Chondrocyte (in vitro differentiated cells): ENCODE results near the gene CLIP1. TPM values are rescaled to one million over a fixed set of nuclear protein-coding genes. Genes with fewer than 3 reads are reported as not detected.
"Not testable (repeated sequence)": the region's sequence is repeated elsewhere in the genome, so short reads cannot be mapped to it uniquely, and the experiment has no call there.

Source experiments
- DNase-seq: peaks from one replicate; pipeline ENCODE4 v3.0.0; 2021; ENCODE audit warnings: mixed read lengths, low spot score
- H3K27ac Mint-ChIP-seq: one replicate; pipeline ENCODE4 v1.8.0; 2021; ENCODE audit warnings: mild to moderate bottlenecking, moderate library complexity, mixed read lengths; ENCODE audit not compliant: unreplicated experiment
- H3K27me3 Mint-ChIP-seq: 2 replicates; pipeline ENCODE4 v1.8.0; 2021; ENCODE audit warnings: low read depth, mixed read lengths
- H3K36me3 Mint-ChIP-seq: 2 replicates; pipeline ENCODE4 v1.8.0; 2021; ENCODE audit warnings: low read depth, mixed read lengths
- H3K4me1 Mint-ChIP-seq: 2 replicates; pipeline ENCODE4 v1.8.0; 2021; ENCODE audit warnings: low read depth, mild to moderate bottlenecking, mixed read lengths
- H3K4me3 Mint-ChIP-seq: one replicate; pipeline ENCODE4 v1.8.0; 2021; ENCODE audit warnings: mild to moderate bottlenecking, moderate library complexity, mixed read lengths; ENCODE audit not compliant: unreplicated experiment
- H3K9me3 Mint-ChIP-seq: 2 replicates; pipeline ENCODE4 v1.8.0; 2021; ENCODE audit warnings: low read depth, mixed read lengths
- total RNA-seq: library from RNA; stranded (reverse); gene quantifications from 3 replicates; pipeline ENCODE4 v1.2.1, GENCODE V29; 2021
- TF ChIP-seq, protein P1 (sequence below): fragments of 200-600 bp; sonication (generic); IDR thresholded peaks from 2 replicates; pipeline ENCODE4 v1.5.0; 2021; ENCODE audit warnings: antibody characterized with exemption, mild to moderate bottlenecking, moderate library complexity

Gene CLIP1
- total RNA-seq, 1 donor from 2014 or later, result 101 TPM

DNA sequence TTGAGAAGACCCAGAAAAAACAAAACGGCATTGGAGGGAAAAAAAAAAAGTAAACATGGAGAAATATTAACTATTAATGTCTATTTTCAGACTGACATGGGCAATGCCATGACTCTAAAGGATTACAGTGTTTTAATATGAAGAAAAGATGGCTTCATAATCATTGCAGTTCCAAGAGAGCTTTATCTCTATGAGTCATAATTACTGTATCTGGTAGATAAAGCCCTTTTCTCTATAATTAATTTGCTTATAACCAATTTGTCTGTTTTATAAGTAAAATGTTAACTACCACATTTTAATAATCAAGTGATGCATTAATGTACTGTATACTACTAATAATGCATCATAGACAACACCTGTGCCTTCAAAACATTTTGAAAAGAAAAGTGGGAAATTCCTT, 59.7 kb downstream of the CLIP1 start:
- TF ChIP-seq, protein P1, sequence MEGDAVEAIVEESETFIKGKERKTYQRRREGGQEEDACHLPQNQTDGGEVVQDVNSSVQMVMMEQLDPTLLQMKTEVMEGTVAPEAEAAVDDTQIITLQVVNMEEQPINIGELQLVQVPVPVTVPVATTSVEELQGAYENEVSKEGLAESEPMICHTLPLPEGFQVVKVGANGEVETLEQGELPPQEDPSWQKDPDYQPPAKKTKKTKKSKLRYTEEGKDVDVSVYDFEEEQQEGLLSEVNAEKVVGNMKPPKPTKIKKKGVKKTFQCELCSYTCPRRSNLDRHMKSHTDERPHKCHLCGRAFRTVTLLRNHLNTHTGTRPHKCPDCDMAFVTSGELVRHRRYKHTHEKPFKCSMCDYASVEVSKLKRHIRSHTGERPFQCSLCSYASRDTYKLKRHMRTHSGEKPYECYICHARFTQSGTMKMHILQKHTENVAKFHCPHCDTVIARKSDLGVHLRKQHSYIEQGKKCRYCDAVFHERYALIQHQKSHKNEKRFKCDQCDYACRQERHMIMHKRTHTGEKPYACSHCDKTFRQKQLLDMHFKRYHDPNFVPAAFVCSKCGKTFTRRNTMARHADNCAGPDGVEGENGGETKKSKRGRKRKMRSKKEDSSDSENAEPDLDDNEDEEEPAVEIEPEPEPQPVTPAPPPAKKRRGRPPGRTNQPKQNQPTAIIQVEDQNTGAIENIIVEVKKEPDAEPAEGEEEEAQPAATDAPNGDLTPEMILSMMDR, result no peak
- no peak for DNase-seq
- no peaks in the 10 kb centered on the region for H3K9me3 Mint-ChIP-seq
- H3K27ac Mint-ChIP-seq, result no peak overlapping the region
- no peak overlapping the region for H3K4me3 Mint-ChIP-seq
- no peaks in the 10 kb centered on the region for H3K27me3 Mint-ChIP-seq
- H3K36me3 Mint-ChIP-seq, result peaks cover 21% of the 10 kb centered on the region
- peaks cover 24% of the 10 kb centered on the region for H3K4me1 Mint-ChIP-seq

DNA sequence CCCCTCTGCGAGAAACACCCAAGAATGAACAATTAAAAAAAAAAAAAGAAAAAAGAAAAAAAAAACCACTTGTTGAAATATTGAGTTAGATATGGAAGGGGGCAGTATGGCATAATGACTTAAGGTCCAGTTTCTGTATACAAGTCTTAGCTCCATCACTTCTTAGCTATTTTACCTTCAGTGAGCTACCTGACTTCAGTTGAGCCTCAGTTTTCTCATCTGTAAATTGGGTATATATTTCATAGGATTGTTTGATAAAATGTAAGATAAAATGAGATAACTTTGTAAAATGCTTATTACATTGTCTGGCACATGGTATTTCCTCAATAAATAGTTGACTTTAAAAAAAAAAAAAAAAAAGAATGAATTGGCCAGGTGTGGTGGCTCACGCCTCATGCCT, 64.1 kb downstream of the CLIP1 start:
- not testable (repeated sequence) for H3K27me3 Mint-ChIP-seq, H3K4me3 Mint-ChIP-seq, H3K27ac Mint-ChIP-seq, H3K4me1 Mint-ChIP-seq, DNase-seq, H3K9me3 Mint-ChIP-seq
- H3K36me3 Mint-ChIP-seq, result peaks cover 27% of the 10 kb centered on the region

- not testable (repeated sequence) for H3K27ac Mint-ChIP-seq, H3K9me3 Mint-ChIP-seq, H3K27me3 Mint-ChIP-seq, H3K4me3 Mint-ChIP-seq, DNase-seq, H3K4me1 Mint-ChIP-seq
- peaks cover 29% of the 10 kb centered on the region for H3K36me3 Mint-ChIP-seq
Observed at GRCh38 chr12:122357536-122357935, 64.9 kb downstream of the CLIP1 start.

GRCh38 chr12:122356991-122357390, 65.5 kb downstream of the CLIP1 start:
- H3K36me3 Mint-ChIP-seq, result peaks cover 31% of the 10 kb centered on the region
- H3K27me3 Mint-ChIP-seq, H3K4me3 Mint-ChIP-seq, H3K4me1 Mint-ChIP-seq, DNase-seq, H3K9me3 Mint-ChIP-seq, H3K27ac Mint-ChIP-seq: not testable (repeated sequence)

DNA sequence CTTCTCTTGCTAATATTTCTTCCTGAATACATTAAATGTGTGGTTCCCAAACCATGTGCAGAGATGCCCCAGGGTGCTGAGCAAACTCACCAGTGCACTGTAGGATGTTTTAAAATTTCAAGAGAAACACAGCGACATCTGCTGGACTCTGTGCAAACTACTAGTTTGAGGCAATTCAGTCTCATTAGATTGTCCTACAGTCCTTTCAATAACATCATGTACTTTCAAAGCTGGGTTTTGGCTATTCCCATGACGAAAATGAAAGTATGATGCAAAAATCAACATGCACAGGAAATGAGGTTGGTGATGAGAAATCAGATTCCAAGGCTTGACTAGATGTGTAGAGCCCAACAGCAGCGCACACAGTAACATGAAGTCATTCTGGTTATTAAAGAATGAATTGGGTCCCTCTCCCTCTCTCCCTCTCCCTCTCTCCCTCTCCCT, 66.3 kb downstream of the CLIP1 start:
- H3K27ac Mint-ChIP-seq, result peak overlapping the region; percentile 70
- DNase-seq, result no peak
- no peaks in the 10 kb centered on the region for H3K9me3 Mint-ChIP-seq
- H3K27me3 Mint-ChIP-seq, result no peaks in the 10 kb centered on the region
- peaks cover 28% of the 10 kb centered on the region for H3K36me3 Mint-ChIP-seq
- H3K4me3 Mint-ChIP-seq, result no peak overlapping the region
- TF ChIP-seq, protein P1, result peak; percentile 89
- peaks cover 6% of the 10 kb centered on the region for H3K4me1 Mint-ChIP-seq

DNA sequence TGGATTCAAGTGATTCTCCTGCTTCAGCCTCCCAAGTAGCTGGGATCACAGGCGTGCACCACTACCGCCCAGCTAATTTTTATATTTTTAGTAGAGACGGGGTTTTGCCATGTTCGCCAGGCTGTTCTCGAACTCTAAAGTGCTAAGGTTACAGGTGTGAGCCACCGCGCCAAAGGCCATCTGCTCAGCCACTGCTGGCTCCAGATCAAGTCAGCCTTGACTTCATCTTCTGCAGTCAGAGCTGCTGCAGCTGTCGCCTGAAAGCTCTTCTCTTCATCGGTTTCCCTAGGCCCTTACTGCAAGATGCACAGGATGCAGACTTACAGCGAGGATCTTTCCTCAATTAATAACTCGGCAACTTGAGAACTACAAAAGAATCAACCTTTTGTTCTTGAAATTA, 66.8 kb downstream of the CLIP1 start:
- H3K27me3 Mint-ChIP-seq, result no peaks in the 10 kb centered on the region
- TF ChIP-seq, protein P1, result no peak
- no peaks in the 10 kb centered on the region for H3K9me3 Mint-ChIP-seq
- peak overlapping the region; percentile 70 for H3K27ac Mint-ChIP-seq
- H3K36me3 Mint-ChIP-seq, result peaks cover 26% of the 10 kb centered on the region
- H3K4me1 Mint-ChIP-seq, result peaks cover 11% of the 10 kb centered on the region
- H3K4me3 Mint-ChIP-seq, result no peak overlapping the region
- no peak for DNase-seq

- TF ChIP-seq, protein P1, result no peak
- no peak overlapping the region for H3K27ac Mint-ChIP-seq
- no peak for DNase-seq
- H3K36me3 Mint-ChIP-seq, result peaks cover 26% of the 10 kb centered on the region
- no peaks in the 10 kb centered on the region for H3K27me3 Mint-ChIP-seq
- H3K9me3 Mint-ChIP-seq, result no peaks in the 10 kb centered on the region
- no peak overlapping the region for H3K4me3 Mint-ChIP-seq
- H3K4me1 Mint-ChIP-seq, result peaks cover 17% of the 10 kb centered on the region
Observed at GRCh38 chr12:122354958-122355641, 67.4 kb downstream of the CLIP1 start.
